HUDEP-2 (cell line): ENCODE data around the gene ST8SIA6.
"Not testable (repeated sequence)": the region's sequence is repeated elsewhere in the genome, so short reads cannot be mapped to it uniquely, and the experiment has no call there.

Source experiments
- DNase-seq, 76 experiments: peaks; one replicate each; lab custom pipeline; 2025; ENCODE audit not compliant: unreplicated experiment in 76 of 76; lab: John Stamatoyannopoulos, UW

The ST8SIA6 gene

DNA sequence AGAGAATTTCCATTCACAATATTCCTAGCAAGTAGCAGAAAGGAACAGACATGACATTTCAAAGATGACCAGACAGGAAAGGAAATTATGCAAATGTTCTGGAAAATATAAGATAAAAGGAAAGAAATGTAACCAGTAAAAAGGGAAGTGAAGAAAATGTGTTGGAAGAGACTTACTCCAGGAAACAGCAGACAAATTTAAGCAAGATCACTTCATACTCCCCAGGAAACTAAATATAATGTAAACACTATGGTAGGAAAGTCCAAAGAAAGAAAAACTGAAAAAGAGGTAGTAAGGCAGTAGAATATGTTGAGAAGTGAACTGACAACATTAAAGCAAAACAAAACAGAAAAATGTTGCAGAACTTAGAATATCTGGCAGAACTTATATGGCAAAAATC is 6.4 kb upstream of the ST8SIA6 start:
- DNase-seq: no peak

DNA sequence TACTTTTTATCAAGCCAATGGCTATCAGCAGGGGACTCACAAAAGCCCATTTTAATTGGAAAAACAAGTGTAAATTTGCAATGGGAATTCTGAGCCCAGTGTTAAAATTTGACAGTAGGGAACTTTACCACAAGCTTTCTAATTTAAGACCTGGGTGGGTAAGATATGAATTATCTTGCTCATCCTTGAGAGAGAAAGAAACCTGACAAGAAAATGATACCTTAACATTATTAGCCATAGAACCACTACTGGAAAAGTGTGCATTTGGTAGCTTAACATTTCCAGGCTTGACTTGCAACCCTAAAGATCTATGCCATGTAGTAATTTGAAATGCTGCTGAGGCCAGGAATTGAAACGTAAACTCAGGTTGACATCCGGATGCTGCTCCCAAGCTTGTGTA is 2.7 kb upstream of the ST8SIA6 start:
- peak in 3 of 76 experiments; percentile 25 to 35 (median 27) for DNase-seq

DNA sequence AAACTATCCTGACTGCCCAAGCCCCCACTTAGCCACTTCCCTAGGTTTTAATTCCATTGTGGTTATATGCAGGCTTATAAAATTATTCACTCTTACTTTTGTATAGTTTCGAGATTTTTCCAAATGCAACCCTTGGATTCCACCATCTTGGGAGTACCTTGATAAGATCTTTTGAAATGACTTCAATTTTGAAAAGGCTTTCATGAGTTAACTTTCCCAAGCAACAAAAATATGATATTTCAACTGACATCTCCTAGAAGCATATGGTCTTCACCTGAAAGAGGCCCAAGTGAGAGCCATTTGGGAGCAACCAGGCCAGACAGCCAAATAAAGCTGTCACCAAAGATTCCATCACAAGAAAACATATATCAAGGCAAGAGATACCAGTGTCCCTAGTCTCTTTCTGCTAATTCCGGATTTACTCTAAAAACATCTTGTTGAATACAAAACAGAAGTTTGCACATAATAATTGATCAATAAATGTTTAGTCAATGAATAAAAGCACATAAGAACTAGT is 1.7 kb upstream of the ST8SIA6 start:
- DNase-seq: no peak

DNA sequence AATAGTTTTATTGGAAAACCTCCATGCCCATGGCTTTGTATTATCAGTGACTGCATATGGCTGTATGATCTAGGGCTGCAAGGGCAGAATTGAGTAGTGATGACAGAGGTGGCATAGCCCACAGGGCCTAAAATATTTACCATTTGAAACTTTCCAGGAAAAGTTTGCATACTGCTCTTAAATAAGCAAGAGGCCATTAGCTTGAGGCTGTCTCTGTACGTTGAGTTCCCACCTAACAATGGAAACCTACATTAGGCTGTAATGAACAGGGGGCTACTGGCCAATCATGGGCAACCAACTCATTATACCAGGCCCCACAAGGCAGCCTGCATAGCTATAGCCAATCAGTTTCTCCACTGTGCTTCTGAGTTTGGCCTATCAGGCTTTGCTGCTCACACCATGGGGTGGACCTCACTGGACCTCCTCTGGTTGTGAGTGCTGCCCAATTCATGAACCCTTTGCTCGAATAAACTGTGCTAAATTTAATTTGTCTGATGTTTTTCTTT is 673 bp upstream of the ST8SIA6 start:
- peak in 45 of 76 experiments; percentile 10 to 72 (median 49) for DNase-seq

DNA sequence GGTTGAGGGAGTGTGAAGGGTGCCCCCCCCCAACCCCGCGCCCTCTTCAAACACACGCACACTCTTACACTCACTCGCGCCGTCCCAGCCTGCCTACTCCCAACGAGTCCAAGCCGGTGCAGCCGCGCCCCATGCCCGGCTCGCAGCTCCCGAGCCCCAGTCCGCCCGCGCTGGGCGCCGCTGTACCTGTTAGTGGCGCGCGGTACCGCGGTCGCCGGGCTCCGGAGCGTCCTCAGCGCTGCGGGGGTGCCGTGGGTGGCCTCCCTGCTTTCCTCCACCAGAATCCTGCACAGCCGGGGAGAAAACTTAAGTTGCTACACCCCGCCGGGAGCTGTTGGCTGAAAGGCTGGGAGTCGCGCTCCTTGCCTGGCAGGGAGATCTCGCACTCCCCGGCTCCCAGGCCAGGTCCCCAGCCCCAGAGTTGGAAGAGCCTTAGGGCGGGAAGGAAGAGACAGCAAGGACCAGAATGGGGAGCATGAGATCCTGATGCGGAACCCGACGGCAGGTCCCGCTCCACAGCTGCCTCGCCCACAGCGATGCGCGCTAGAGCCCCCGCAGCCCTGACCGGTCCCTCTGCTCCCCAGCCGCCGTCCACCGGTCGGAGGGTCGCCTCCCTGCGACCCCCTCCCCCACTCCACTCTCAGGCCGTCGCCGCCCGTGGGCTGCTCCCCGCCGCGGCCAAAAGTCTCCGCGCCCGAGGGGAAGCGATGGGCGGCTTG is 863 bp downstream of the ST8SIA6 start:
- peak in 62 of 76 experiments; percentile 10 to 86 (median 52) for DNase-seq

DNA sequence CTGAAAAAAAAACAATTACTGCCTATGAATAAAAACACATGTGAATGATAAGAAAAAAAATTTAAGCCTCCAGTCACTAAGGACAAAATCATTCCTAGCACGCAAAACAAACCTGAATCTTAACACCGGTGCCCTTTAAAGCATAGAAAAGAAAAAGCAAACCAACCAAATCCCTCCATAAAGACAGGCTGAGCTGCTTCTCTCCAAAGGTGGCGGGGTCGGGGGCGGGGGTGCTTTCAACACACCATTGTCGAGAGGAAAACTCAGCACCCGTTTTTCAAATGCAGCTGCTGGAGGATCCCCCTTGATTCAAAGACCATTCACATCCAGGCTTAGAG is 1.4 kb downstream of the ST8SIA6 start:
- DNase-seq: peak in 3 of 76 experiments; percentile 13 to 26 (median 14)

DNA sequence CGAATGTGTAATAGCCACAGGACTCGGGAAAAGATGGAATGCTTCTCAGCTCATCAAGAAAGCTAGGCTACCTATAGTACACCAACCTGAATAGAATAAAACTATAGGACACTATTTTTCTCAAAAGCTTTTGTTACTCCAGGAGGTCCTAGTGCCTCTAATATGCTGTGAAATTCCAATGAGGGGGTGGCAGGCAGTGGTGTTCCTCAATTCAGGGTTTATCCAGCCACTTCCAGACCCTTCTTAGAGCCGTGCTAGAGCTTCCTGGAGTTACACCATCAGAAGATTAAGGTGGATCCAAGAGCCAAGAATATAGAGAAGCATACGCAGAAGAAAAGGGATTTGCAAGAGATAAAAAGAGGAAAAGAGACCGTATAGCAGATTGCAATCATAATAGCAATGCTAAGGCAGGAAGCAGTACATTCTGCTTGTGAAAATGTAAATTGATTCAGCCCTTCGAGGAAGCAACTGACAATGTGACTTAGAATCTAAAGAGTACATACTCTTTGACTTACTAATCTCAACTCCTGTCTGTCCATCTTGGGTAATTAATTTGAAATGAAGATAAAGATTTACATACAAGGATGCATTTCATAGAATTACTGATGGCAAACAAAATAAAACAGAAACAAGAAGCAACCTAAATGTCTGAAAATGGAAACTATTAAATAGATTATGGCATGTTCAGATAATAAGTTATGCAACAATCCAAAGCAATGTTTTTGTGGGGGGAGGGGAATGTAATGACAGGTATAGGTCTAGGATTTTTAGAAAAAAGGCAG is 2.1 kb downstream of the ST8SIA6 start:
- DNase-seq: peak in 6 of 76 experiments; percentile 6 to 39 (median 24)

DNA sequence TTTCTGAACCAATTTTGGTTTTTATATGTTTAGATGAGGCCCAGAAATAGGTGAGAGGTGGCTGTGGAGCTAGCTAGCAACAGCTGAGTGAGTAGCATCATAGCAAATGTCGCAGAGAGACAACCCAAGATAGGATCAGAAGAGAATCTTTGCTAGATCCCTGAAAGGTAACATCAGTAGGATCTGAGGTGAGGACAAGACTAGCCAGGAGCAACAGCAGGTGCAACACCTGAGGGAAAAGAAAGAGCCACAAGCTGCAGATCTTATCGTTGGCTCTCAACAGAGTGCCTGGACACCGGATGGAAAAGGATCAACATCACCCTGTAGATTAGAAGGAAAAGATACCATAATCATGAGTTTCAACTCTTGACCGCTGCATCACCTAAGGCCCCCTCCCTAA is 4.4 kb downstream of the ST8SIA6 start:
- no peak for DNase-seq

DNA sequence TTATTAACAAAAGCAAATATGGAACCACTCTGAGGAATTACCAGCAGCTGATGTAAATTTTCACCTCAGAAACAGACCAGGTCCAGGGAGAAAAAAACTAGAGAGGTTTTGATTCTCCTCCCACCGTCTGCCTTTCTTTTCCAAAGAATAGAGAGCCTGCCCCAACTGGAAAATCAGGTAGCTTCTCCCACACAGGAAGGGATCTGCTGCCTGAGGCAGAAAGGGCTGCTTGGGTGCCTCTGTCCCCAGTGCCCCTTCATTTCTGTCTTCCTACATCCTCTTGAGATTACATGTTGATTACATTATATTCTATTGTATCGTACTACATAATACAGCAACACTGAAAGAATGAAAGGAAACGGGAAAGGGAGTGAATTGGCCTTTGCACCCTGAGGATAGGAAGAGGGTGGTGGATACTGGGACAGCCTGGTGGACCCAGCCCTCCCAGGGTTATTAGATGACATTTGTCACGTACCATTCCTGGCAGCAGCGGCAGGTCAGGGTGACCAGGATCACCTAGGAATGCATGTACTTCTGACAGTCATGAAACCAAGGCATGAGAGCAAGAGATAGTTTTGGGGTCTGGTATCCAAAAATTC is 8.9 kb downstream of the ST8SIA6 start:
- no peak for DNase-seq

DNA sequence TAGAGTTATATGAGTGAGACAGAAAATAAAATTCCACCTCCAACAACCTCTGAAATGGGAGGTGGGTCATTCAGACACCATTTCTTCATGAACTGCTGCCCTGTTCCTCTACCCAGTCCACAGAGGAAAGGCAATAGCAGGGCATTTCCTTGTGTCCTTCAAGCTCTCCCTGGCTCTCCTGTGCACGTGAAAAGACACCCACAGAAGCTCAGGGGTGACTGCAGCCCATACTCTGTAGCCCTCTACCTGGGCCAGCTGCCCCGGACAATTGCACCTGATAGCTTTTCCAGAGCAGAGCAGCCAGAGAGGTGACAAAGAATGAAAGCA is 10.0 kb downstream of the ST8SIA6 start:
- DNase-seq: no peak

DNA sequence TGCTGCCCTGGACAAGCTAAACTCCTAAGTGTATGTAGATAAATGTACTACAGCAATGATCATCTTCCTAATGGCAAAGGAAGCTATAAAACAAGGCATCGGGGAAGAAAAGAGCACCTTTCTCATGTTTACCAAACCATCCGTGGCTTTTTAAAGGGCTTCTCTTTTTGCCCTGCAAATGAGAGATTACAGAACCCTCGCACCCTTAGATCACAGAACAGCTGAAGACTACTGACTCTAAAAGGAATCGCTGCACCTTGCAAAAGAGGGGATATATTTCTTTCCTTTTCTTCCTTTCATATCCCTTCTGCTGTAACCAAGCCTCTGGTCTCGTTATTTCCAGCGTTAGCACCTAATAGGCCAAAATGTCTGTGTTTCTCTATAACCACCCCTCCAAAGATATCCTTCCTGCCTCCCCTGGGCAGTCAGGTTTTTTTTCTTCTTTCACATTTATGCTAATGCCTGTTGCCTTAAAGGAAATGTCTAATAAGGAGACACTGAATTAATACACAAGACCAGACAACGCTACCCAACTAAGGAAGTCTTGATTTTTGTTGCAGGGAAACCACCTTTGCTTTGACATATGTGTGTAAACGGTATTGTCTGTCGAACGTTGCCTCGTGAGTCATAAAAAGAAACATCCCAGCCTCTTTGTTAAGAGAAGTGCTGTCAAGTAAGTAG is 10.5 kb downstream of the ST8SIA6 start:
- DNase-seq: peak in 7 of 76 experiments; percentile 9 to 34 (median 16)

DNA sequence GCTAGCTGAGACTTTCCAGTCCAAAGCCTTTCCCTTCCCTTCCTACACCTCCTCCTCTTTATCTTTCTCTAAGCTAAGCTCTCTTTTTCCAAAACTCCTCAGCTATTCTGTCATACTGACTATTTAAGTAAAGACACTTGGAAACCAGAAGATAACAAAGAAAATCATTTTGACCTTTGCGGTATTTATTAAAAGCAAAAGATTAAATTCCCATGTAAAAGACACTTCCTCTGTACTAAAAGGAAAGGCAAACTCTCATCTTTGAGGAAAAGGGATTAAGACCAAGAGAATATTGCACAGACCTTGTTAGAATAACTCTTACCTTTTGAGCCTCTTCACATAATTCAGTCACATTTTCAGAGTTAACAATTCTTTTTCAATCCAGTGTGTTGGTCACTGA is 15.8 kb downstream of the ST8SIA6 start:
- no peak for DNase-seq

DNA sequence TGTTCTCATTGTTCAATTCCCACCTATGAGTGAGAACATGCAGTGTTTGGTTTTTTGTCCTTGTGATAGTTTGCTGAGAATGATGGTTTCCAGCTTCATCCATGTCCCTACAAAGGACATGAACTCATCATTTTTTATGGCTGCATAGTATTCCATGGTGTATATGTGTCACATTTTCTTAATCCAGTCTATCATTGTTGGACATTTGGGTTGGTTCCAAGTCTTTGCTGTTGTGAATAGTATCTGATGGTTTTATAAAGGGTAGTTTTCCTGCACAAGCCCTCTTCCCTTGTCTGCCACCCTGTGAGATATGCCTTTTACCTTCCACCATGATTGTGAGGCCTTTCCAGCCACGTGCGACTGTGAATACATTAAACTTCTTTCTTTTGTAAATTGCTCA is 17.8 kb downstream of the ST8SIA6 start:
- not testable (repeated sequence) for DNase-seq

DNA sequence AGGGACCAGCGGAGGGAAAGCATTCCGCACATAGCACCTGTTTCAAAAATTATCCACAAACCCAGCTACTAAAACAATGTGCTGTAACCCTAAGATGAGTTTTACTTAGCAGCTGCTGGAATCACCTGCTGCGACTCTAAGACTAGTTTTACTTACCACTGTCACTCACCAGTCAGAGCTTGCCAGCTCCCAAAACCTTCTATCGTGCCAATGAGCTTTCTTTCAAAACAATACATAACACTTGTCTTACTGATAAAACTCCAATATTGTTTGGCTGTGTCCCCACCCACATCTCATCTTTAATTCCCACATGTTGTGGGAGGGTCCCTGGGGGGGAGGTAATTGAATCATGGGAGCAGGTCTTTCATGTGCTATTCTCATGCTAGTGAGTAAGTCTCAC is 18.4 kb downstream of the ST8SIA6 start:
- peak in 29 of 76 experiments; percentile 6 to 73 (median 30) for DNase-seq

DNA sequence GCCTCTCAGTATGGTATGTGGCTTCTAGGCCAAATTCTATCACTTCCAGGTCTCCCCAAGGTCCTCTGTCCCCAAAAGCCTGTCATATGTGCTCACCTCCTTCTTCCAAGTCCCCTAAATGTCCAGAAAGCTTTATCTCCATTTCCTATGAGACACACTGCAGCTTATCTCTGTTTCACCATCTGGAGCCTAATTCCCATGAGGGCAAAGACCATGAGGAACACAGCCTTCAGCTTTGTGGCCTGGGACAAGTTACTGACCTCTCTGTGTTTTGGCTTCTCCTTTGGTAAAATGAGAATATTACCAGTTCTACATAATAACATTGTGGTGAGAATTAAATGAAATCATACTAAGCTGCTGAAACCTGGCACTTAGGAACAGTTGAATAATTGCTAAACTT is 19.2 kb downstream of the ST8SIA6 start:
- DNase-seq: peak in 12 of 76 experiments; percentile 8 to 61 (median 27)

DNA sequence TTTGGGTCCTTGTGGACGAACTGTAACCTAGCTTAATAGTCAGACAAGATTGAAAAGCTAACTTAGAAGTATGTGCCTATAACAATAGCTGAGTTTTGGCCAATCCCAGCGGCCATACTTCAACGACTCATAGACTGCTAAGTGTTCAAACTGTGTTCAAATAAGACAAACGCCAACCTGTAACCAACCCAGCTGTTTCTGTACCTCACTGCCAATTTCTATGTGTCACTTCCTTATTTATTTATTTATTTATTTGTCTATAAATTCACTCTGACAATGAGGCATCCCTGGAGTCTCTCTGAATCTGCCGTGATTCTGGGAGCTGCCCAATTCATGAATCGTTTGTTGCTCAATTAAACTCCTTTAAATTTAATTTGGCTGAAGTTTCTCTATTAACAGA is 21.7 kb downstream of the ST8SIA6 start:
- no peak for DNase-seq

DNA sequence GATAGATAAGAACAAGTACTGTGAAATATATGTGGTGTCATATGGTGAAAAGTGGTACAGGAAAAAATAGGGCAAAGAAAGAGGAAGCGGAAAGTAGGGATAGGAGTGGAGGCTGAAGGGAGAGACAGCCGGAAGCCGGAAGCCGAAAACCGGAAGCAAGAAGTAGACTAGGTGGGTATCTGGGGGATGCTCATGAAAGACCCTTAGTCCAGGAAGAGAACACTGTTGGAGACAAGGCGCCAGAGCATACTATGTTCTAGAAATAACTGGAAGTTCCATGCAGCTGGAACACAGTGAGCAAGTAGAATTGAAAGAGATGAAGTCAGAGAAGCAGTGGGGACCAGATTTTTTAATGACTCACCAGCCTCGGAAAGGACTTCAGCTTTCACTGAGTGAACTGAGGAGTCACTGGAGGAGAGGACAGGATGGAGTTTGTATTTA is 22.5 kb downstream of the ST8SIA6 start:
- peak in 1 of 76 experiments; percentile 18 for DNase-seq

DNA sequence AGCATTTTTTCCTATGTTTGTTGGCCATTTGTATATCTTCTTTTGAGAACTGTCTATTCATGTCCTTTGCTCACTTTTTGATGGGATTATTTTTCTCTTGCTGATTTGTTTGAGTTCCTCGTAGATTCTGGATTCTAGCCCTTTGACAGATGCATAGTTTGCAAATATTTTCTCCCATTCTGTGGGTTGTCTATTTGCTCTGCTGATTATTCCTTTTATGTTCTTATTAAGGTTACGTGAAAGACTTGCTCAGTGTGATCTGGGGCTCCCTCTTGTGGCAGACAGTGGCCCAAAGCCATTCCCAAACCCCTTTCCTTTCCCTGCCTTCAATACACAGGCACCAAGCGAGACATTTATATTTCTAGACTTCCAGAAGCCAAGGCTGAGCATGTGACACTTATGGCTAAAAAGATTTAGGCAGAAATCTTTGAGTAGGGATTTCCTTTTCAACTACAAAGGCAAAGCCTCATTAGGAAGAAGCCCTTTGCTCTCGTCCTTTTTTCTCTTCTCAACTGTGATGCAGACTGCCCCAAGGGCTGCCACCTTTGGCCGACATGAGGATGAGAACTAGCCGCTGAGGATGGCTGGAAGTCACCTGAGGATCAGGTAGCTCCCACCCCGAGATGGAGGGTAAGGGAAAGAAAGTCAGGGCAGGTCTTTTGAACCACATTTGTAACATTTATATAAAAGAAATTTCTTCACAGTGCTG is 23.6 kb downstream of the ST8SIA6 start:
- peak in 69 of 76 experiments; percentile 10 to 82 (median 59) for DNase-seq

DNA sequence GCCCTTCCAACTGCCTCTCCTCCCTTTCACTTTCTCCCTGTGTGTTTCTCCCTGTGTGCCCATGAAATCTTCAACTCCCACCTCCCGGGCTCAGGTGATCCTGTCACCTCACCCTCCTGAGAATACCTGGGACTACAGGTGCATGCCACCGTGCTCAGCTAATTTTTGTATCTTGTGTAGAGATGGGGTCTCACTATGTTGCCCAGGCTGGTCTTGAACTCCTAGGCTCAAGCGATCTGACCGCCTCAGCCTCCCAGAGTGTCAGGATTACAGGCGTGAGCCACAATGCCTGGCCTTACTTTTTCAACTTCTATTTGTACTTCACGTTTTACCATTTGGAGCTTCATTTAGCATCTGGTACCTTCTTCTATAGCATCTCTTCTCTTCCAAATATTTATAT is 24.9 kb downstream of the ST8SIA6 start:
- DNase-seq: no peak
